MM.1S (cell line): ENCODE data around the gene SLCO3A1.

ENCODE experiments used
- DNase-seq: peaks from one replicate; pipeline ENCODE4 v3.0.0-alpha.2; 2015
- H2AFZ ChIP-seq: fragments of 300-600 bp; sonication (generic); 2 replicates; pipeline ENCODE4 v1.6.0; 2016; ENCODE audit warnings: antibody characterized with exemption, low read length
- H3F3A ChIP-seq: fragments of 300-600 bp; sonication (generic); 2 replicates; pipeline ENCODE4 v1.6.1; 2016; ENCODE audit warnings: mild to moderate bottlenecking, antibody characterized with exemption, low read length, moderate library complexity, mixed read lengths; ENCODE audit not compliant: insufficient read depth
- H3K27ac ChIP-seq: fragments of 300-600 bp; sonication (generic); 2 replicates; pipeline ENCODE4 v1.5.1; 2016; ENCODE audit warnings: mild to moderate bottlenecking, low read length
- H3K27me3 ChIP-seq: fragments of 300-600 bp; sonication (generic); replicated peaks from 2 replicates; pipeline ENCODE4 v1.6.0; 2016; ENCODE audit warnings: low read length; ENCODE audit not compliant: insufficient read depth
- H3K36me3 ChIP-seq: fragments of 300-600 bp; sonication (generic); replicated peaks from 2 replicates; pipeline ENCODE4 v1.6.1; 2016; ENCODE audit warnings: mild to moderate bottlenecking, low read length, mixed read lengths; ENCODE audit not compliant: insufficient read depth
- H3K4me1 ChIP-seq: fragments of 300-600 bp; sonication (generic); 2 replicates; pipeline ENCODE4 v1.6.1; 2016; ENCODE audit warnings: low read length, mixed read lengths
- H3K4me2 ChIP-seq: fragments of 300-600 bp; sonication (generic); 2 replicates; pipeline ENCODE4 v1.6.0; 2016; ENCODE audit warnings: low read depth, low read length
- H3K4me3 ChIP-seq: fragments of 300-600 bp; sonication (generic); 2 replicates; pipeline ENCODE4 v1.5.1; 2016; ENCODE audit warnings: low read length, mixed read lengths
- H3K79me2 ChIP-seq: fragments of 300-600 bp; sonication (generic); 2 replicates; pipeline ENCODE4 v1.6.1; 2016; ENCODE audit warnings: mixed run types, low read length, mixed read lengths
- H3K9ac ChIP-seq: fragments of 300-600 bp; sonication (generic); 2 replicates; pipeline ENCODE4 v1.6.1; 2016; ENCODE audit warnings: low read length, mixed read lengths
- H3K9me2 ChIP-seq: fragments of 300-600 bp; sonication (generic); replicated peaks from 2 replicates; pipeline ENCODE4 v1.6.1; 2016; ENCODE audit warnings: mild to moderate bottlenecking, low read length, mixed read lengths; ENCODE audit not compliant: insufficient read depth
- H3K9me3 ChIP-seq: fragments of 300-600 bp; sonication (generic); replicated peaks from 2 replicates; pipeline ENCODE4 v1.6.1; 2016; ENCODE audit warnings: mild to moderate bottlenecking, low read length, mixed read lengths; ENCODE audit not compliant: insufficient read depth
- H4K20me1 ChIP-seq: fragments of 300-600 bp; sonication (generic); 2 replicates; pipeline ENCODE4 v1.6.1; 2016; ENCODE audit warnings: mild to moderate bottlenecking, low read length, moderate library complexity, mixed read lengths; ENCODE audit not compliant: insufficient read depth
- EZH2 ChIP-seq: fragments of 300-600 bp; sonication (generic); optimal IDR thresholded peaks from 2 replicates; pipeline ENCODE3; 2017; ENCODE audit warnings: low read depth, mild to moderate bottlenecking, antibody characterized with exemption, low read length, mixed read lengths
- EZH2phosphoT487 ChIP-seq: fragments of 300-600 bp; sonication (generic); IDR thresholded peaks from 2 replicates; pipeline ENCODE4 v1.6.1; 2018; ENCODE audit warnings: antibody characterized with exemption, low read length
- TF ChIP-seq, protein P1 (sequence below): fragments of 300-600 bp; sonication (generic); IDR thresholded peaks from 2 replicates; pipeline ENCODE4 v1.5.1; 2016; ENCODE audit warnings: antibody characterized with exemption, low read length, mixed read lengths

The SLCO3A1 gene

DNA sequence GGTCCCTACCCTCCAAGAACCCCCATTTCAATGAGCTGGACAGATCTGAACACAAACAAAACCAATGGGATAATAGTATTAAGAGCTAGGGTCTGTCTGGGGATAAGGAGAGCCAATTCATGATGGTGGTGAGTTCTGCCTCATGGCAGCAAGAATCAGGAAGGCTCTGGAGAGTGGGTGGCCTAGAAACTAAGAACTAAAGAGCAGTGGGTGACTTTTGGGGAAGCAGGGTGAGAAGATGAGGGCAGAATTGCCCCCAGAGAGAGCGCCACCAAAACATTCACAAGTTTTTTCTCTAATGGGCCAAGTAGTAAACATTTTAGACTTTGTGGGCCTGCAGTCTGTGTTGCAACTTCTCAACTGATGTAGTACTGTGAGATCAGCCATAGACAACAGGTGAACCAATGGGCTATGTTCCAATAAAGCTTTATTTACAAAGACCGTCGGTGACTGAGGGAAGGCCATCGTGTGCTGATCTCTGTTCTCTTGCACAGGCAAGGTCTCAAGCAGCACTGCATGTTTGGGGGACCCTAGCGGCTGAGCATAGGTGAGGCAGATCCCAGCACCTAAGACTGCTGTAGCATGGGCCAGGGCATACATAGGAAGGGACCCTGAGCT is 314.7 kb downstream of the SLCO3A1 start:
- Histone ChIP-seq H3K4me2 (no peak overlapping the region), H3K27me3 (no peaks in the 10 kb centered on the region), H3K9me3 (no peaks in the 10 kb centered on the region), H3K9ac (no peak overlapping the region), H3K4me1 (no peaks in the 10 kb centered on the region), H3K4me3 (no peak overlapping the region), H3F3A (no peaks in the 10 kb centered on the region), H3K79me2 (no peaks in the 10 kb centered on the region), H3K9me2 (no peaks in the 10 kb centered on the region), H4K20me1 (no peaks in the 10 kb centered on the region), H3K36me3 (no peaks in the 10 kb centered on the region), H2AFZ (no peak overlapping the region), H3K27ac (no peak overlapping the region)
- no peak for DNase-seq
- TF ChIP-seq, protein P1, sequence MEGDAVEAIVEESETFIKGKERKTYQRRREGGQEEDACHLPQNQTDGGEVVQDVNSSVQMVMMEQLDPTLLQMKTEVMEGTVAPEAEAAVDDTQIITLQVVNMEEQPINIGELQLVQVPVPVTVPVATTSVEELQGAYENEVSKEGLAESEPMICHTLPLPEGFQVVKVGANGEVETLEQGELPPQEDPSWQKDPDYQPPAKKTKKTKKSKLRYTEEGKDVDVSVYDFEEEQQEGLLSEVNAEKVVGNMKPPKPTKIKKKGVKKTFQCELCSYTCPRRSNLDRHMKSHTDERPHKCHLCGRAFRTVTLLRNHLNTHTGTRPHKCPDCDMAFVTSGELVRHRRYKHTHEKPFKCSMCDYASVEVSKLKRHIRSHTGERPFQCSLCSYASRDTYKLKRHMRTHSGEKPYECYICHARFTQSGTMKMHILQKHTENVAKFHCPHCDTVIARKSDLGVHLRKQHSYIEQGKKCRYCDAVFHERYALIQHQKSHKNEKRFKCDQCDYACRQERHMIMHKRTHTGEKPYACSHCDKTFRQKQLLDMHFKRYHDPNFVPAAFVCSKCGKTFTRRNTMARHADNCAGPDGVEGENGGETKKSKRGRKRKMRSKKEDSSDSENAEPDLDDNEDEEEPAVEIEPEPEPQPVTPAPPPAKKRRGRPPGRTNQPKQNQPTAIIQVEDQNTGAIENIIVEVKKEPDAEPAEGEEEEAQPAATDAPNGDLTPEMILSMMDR: no peak
- TF ChIP-seq EZH2: no peak
- TF ChIP-seq EZH2phosphoT487: no peak

DNA sequence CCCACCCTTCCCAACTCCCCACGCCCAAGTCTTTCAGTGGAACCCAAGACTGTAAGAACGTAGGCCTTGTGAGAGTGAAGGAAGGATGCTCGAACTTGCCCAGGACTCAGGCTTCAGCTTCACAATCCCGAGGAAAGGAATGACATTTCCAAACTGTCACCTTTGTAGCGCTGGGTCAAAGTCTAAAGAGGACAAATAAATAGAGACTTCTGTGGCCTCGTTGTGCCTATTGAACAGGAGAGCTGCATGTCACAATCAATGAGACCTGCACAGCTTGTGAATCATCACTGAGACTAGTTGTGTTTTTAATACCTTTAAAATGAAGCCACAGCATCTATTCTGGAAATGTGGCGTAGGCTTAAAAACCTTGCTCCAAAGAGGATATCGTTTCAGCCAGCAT is 317.4 kb downstream of the SLCO3A1 start:
- Histone ChIP-seq H2AFZ (no peak overlapping the region), H3K4me1 (no peaks in the 10 kb centered on the region), H3K36me3 (no peaks in the 10 kb centered on the region), H3K27me3 (no peaks in the 10 kb centered on the region), H3K9ac (no peak overlapping the region), H3K9me2 (no peaks in the 10 kb centered on the region), H3K4me3 (no peak overlapping the region), H3K27ac (no peak overlapping the region), H3K4me2 (no peak overlapping the region), H4K20me1 (no peaks in the 10 kb centered on the region), H3K79me2 (no peaks in the 10 kb centered on the region), H3F3A (no peaks in the 10 kb centered on the region), H3K9me3 (no peaks in the 10 kb centered on the region)
- no peak for TF ChIP-seq EZH2phosphoT487
- TF ChIP-seq, protein P1: no peak
- no peak for TF ChIP-seq EZH2
- no peak for DNase-seq

DNA sequence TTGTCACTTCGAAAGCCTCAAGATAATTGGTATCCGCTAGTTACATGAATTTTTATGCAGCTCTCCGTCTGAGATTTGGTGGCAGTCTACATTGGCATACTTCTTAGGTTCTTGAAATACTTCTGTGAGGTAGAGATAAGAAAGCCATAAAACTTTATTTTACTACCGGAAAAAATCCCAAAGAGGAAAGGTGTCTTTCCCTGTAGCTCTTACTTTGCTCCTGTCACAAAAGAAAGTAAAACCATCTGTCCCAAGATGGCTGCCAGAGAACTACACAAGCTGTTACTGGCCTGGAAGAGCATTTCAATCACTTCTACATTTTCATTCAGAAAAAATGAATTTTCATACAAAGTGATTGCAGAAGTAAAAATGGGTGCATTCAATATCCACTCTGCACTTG is 325.4 kb downstream of the SLCO3A1 start:
- Histone ChIP-seq H3K4me3 (no peak overlapping the region), H3K4me1 (no peaks in the 10 kb centered on the region), H3F3A (no peaks in the 10 kb centered on the region), H3K9ac (no peak overlapping the region), H3K4me2 (no peak overlapping the region), H2AFZ (no peak overlapping the region), H3K9me2 (no peaks in the 10 kb centered on the region), H4K20me1 (no peaks in the 10 kb centered on the region), H3K36me3 (no peaks in the 10 kb centered on the region), H3K27ac (no peak overlapping the region), H3K9me3 (no peaks in the 10 kb centered on the region), H3K79me2 (no peaks in the 10 kb centered on the region), H3K27me3 (no peaks in the 10 kb centered on the region)
- TF ChIP-seq EZH2 (no peak), EZH2phosphoT487 (no peak)
- TF ChIP-seq, protein P1: no peak
- no peak for DNase-seq
